Kasumi-1 (cell line): ENCODE results near the gene KRT73.

Source experiments
- DNase-seq, 2 experiments: peaks; one replicate each; lab custom pipeline; 2025; lab: John Stamatoyannopoulos, UW

The KRT73 gene

GRCh38 chr12:52645982-52646381 lies 27.6 kb upstream of the KRT73 start:
- DNase-seq = no peak

DNA sequence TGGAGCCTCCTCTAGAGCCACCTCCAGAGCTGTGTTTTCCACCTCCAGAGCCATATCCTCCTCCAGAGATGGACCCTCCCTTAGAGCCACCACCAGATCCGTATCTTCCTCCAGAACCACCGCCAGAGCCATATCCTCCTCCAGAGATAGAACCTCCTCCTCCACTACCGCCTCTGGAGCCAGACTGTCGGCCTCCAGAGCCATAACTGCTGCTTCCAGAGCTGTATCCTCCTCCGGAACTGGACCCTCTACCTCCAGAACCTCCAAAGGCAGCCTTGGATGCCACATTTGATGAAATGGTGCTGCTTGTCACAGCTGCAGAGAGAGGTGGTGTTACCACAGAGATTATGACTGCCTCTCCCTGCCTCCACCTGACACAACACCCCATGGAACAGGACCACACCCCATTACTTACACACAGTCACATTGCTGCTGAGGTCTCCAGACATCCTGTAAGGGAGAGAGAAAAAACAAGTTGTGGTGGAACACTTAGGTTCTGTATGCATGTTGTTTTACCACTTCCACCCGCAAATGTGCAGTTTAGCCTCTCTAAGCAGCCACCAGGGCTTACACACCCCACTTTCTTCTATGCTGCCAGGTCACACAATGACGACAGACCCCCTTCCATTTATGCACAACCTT lies 26.9 kb upstream of the KRT73 start:
- no peak for DNase-seq

DNA sequence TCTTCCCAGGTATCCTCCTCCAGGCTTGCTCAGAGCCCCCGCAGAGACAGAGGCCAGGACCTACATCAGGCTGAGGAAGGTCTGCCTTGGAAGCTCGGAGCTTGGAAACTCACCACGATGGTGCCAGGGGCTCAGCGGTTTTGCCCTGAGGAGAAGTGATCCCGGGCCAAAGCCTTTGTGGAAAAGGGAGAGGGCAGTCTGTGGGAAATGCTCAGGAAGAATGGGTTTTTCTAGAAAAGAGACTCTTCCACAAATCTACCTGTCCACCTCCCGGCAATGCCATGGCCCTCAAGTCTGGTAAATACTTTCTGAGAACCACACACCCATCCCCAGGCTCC lies 25.7 kb upstream of the KRT73 start:
- no peak for DNase-seq

GRCh38 chr12:52643233-52644077 lies 25.1 kb upstream of the KRT73 start:
- DNase-seq = no peak

DNA sequence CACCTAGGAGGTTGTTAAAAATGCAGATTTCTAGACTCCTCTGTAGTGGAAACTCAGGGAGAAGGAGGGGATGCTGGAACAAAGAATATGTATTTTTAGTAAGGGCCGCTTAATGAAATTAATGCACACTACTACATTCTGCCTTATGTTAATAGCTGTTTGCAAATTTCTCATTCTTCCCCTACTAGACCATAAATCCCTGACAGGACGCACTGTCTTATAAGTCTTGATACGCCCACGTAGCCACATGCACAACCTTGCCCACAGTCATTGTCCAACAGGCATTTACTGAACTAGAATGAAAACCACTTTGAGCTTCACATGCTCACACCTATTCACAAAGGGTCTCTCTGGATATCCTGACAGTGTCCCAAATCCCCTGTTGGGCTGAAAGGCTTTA lies 23.1 kb upstream of the KRT73 start:
- DNase-seq = no peak

DNA sequence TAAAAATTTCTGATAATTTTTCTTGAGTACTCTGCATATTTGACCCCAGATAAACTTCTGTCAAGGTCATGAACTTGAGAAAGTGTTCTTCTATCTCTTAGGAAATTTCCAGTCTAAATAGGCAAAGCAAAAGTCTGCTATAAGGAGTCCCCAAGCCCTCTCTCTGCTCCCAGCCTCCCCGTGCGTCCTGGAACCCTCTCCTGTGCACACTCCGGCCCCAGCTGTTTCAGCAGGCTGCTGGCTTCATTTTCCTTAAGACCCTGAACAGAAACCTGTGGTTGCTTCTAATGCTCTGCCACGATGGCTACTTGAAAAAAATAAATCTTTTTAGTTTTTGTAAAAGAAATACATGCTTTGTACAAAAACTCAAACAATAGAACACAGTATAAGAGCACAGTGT lies 18.9 kb upstream of the KRT73 start:
- DNase-seq = no peak

GRCh38 chr12:52636592-52637258 lies 18.4 kb upstream of the KRT73 start:
- DNase-seq = no peak

- no peak for DNase-seq
Observed at GRCh38 chr12:52636189-52636588, 17.8 kb upstream of the KRT73 start.

- DNase-seq = no peak
Observed at GRCh38 chr12:52634266-52635056, 16.1 kb upstream of the KRT73 start.

DNA sequence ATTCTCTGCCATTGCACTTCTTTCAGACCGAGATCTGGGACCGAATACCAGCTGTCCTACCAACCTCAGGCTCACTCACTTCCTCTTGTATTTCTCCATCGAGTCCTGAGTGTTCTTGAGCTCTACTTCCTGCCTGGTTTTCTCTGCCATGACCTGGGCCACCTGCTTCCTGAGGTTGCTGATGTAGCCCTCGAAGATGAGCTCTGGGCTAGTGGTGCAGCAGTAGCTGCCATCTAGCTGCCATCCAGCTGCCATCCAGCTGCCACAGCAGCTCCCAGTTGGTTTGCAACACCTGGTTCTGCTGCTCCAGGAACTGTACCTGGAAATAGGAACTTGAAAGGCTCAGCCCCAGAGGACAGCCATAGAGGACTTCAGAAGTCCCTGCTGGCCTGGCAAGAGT lies 15.0 kb upstream of the KRT73 start:
- DNase-seq = peak; percentile 2 to 5

- DNase-seq = no peak
Observed at GRCh38 chr12:52632656-52633055, 14.3 kb upstream of the KRT73 start.

GRCh38 chr12:52631676-52632459 lies 13.5 kb upstream of the KRT73 start:
- no peak for DNase-seq

GRCh38 chr12:52631264-52631663 lies 12.9 kb upstream of the KRT73 start:
- no peak for DNase-seq

GRCh38 chr12:52630599-52631200 lies 12.3 kb upstream of the KRT73 start:
- DNase-seq = no peak

DNA sequence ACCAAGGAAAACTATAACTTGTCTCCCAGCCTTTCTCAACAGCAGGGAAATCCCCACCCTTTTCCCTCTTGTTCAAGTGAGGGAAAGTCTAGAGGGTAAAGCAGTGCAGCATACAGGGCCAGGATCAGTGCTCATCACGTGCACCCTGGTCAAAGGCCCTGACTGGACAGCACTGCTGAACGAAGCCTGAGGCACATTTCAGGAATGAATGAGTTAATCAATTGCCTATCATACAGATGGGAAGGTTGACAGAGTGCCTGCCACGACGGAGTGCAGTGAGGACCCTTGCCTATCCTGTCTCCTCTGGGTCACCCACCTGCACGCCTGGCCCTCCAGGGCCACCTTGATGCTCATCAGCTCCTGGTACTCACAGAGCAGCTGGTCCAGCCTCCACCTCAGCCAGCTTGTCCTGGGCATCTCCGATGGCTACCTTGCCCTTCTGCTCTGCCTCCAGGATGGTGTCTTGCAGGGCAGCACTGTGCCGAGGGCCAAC lies 11.7 kb upstream of the KRT73 start:
- no peak for DNase-seq

GRCh38 chr12:52629281-52630007 lies 11.1 kb upstream of the KRT73 start:
- DNase-seq = no peak

DNA sequence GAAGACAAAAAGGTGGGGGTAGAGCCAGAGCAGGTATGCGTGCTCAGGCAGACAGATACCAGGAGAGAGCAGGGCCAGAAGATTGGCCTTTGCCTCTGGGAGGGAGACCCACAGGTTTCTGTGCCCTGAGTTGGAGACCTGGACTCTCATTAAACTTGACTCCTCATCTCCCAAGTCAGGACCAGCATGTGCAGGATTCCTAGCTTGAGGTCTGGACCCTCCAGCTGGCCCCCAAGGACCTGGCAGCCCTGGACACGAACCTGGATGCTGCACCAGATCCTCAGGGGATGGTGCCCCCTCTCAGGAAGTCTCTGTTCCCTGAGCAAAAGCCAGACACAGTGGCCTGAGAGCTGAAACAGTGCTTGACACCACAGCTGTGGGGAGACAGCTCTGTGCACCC lies 10.5 kb upstream of the KRT73 start:
- DNase-seq = no peak

GRCh38 chr12:52628111-52628507 lies 9.8 kb upstream of the KRT73 start:
- no peak for DNase-seq

GRCh38 chr12:52627395-52628110 lies 9.2 kb upstream of the KRT73 start:
- DNase-seq = no peak

DNA sequence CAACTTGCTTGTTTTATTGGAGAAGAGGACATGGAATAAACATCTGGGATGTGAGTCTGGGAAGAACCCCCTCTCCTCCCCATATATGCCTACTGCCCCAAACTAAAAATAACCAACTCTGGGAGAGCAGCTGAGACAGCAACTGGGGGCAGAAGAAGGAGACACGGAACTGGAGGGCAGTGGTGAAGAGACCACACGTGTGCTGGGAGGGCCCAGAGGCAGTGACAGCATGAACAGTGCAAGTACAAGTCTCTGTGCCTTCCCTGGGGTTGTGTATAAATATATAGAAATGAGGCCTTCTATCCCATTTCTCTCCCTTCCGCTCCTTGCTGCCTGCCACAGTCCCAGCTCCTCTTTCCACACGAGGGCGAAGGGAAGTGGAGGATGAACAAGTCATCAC lies 4.0 kb upstream of the KRT73 start:
- no peak for DNase-seq
